ENCODE measurements around the gene ZNF425. TPM values are rescaled to one million over a fixed set of nuclear protein-coding genes. Genes with fewer than 3 reads are reported as not detected.
A peak's percentile ranks its signal among the peaks of the same experiment; 100 is the strongest.

The ZNF425 gene
- polyA plus RNA-seq, 3 donors: 0.15 to 0.17 TPM; not detected in 1

GRCh38 chr7:149070372-149071125, 55.6 kb downstream of the ZNF425 start:
- peaks cover 9% of the 10 kb centered on the region for H3K4me1 Mint-ChIP-seq
- 97% methylated on average over 30 of the region's 31 CpGs for WGBS (ENCODE audit: insufficient coverage)
- H3K27me3 ChIP-seq (ENCODE audit: control insufficient read depth in 2 of 2, insufficient read depth in 2 of 2, low read length in 2 of 2): no peaks in the 10 kb centered on the region
- no peak overlapping the region for H3K4me2 ChIP-seq (replicated peaks; ENCODE audit: extremely low read depth, low read length, poor library complexity, severe bottlenecking)
- H3K9ac ChIP-seq (ENCODE audit: insufficient read depth, low read length, poor library complexity, severe bottlenecking): no peak overlapping the region
- no peaks in the 10 kb centered on the region for H4K20me1 ChIP-seq (ENCODE audit: insufficient read depth, low read length)
- no peaks in the 10 kb centered on the region for H3K9me3 ChIP-seq (replicated peaks in 1 of 2; ENCODE audit: control insufficient read depth in 1 of 2, insufficient read depth in 1 of 2, low read length in 2 of 2)
- peaks cover 0 to 2% (median 0%) of the 10 kb centered on the region in 3 donors for H3K27me3 Mint-ChIP-seq (ENCODE audit: low read depth in 3 of 3)
- H3K36me3 ChIP-seq (replicated peaks in 1 of 2; ENCODE audit: control insufficient read depth in 1 of 2, insufficient read depth in 2 of 2, low read length in 2 of 2): peaks cover 32 to 43% of the 10 kb centered on the region in 2 donors
- peaks cover 0 to 4% (median 0%) of the 10 kb centered on the region in 7 donors for H3K9me3 Mint-ChIP-seq
- H3K4me3 Mint-ChIP-seq: no peak overlapping the region
- H3K79me2 ChIP-seq (ENCODE audit: insufficient read depth, low read length): no peaks in the 10 kb centered on the region
- peaks cover 7 to 11% of the 10 kb centered on the region in 2 donors for H3K4me1 ChIP-seq (ENCODE audit: control insufficient read depth in 1 of 2, insufficient read depth in 2 of 2, low read length in 2 of 2)
- peaks cover 34 to 52% of the 10 kb centered on the region in 2 donors for H3K36me3 Mint-ChIP-seq
- no peak for TF ChIP-seq CTCF (IDR thresholded peaks at IDR 0.05)
- peak overlapping the region in 1 of 7 donors; percentile 38 for H3K27ac Mint-ChIP-seq
- no peak overlapping the region for H3K27ac ChIP-seq (ENCODE audit: low read depth in 1 of 2, low read length in 2 of 2)
- H3K4me3 ChIP-seq (replicated peaks in 1 of 3; ENCODE audit: low read depth in 2 of 3, low read length in 3 of 3): no peak overlapping the region
- DNase-seq: no peak
- intact Hi-C loops (cut with micrococcal nuclease): no loop called here
- H2AFZ ChIP-seq (ENCODE audit: insufficient read depth, low read depth, low read length, poor library complexity, severe bottlenecking): no peak overlapping the region

DNA sequence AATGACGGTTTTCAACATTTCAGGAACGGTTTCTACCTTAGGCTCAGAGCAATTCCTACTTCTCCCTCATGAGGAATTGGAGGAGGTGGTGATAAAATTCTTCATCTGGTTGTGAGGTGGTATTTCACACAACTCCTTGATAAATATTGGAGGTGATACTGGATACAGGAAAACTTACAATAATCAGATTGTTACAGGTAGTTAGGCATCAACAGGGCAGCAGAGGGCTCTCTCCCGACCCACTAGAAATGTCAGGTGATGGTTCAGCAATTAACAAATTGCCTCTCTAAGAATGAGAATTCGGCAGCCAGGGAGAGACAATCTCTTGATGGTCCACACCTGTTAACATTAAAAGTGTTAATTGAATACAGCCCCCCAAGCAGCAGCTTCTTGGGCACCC, 58.3 kb downstream of the ZNF425 start:
- no peak for DNase-seq
- Histone ChIP-seq H3K9me3 (replicated peaks in 1 of 2; ENCODE audit: control insufficient read depth in 1 of 2, insufficient read depth in 1 of 2, low read length in 2 of 2) (no peaks in the 10 kb centered on the region), H3K79me2 (ENCODE audit: insufficient read depth, low read length) (no peaks in the 10 kb centered on the region), H4K20me1 (ENCODE audit: insufficient read depth, low read length) (no peaks in the 10 kb centered on the region), H3K27me3 (ENCODE audit: control insufficient read depth in 2 of 2, insufficient read depth in 2 of 2, low read length in 2 of 2) (no peaks in the 10 kb centered on the region), H3K9ac (ENCODE audit: insufficient read depth, low read length, poor library complexity, severe bottlenecking) (no peak overlapping the region), H3K36me3 (replicated peaks in 1 of 2; ENCODE audit: control insufficient read depth in 1 of 2, insufficient read depth in 2 of 2, low read length in 2 of 2) (peaks cover 29 to 38% of the 10 kb centered on the region in 2 donors), H3K27ac (ENCODE audit: low read depth in 1 of 2, low read length in 2 of 2) (no peak overlapping the region), H3K4me3 (replicated peaks in 1 of 3; ENCODE audit: low read depth in 2 of 3, low read length in 3 of 3) (no peak overlapping the region), H3K4me1 (ENCODE audit: control insufficient read depth in 1 of 2, insufficient read depth in 2 of 2, low read length in 2 of 2) (peaks cover 0 to 4% of the 10 kb centered on the region in 2 donors), H3K4me2 (replicated peaks; ENCODE audit: extremely low read depth, low read length, poor library complexity, severe bottlenecking) (no peak overlapping the region), H2AFZ (ENCODE audit: insufficient read depth, low read depth, low read length, poor library complexity, severe bottlenecking) (no peak overlapping the region)
- TF ChIP-seq CTCF (IDR thresholded peaks at IDR 0.05): no peak
- 60% methylated on average over 1 of the region's 4 CpGs for WGBS (ENCODE audit: insufficient coverage)
- peaks cover 30 to 40% of the 10 kb centered on the region in 2 donors for H3K36me3 Mint-ChIP-seq
- H3K27ac Mint-ChIP-seq: peak overlapping the region in 1 of 7 donors; percentile 16
- no peak overlapping the region for H3K4me3 Mint-ChIP-seq
- intact Hi-C loops (cut with micrococcal nuclease): loop anchor here in 1 of 2 donors (2.0 to 5.0 kb wide), 2 partner anchors 41 to 81 kb away; partner anchors contain the start of gene PDIA4
- H3K4me1 Mint-ChIP-seq: peaks cover 8% of the 10 kb centered on the region
- peaks cover 0 to 2% (median 0%) of the 10 kb centered on the region in 3 donors for H3K27me3 Mint-ChIP-seq (ENCODE audit: low read depth in 3 of 3)
- H3K9me3 Mint-ChIP-seq: peaks cover 0 to 4% (median 0%) of the 10 kb centered on the region in 7 donors
